ENCODE results near the gene TIPARP. TPM values are rescaled to one million over a fixed set of nuclear protein-coding genes. Genes with fewer than 3 reads are reported as not detected.
A peak's percentile ranks its signal among the peaks of the same experiment; 100 is the strongest.
"Not testable (repeated sequence)": the region's sequence is repeated elsewhere in the genome, so short reads cannot be mapped to it uniquely, and the experiment has no call there.

Gene TIPARP
- total and polyA plus RNA-seq, 12 donors: 13.8 to 74.6 (median 23.1) TPM

GRCh38 chr3:156711113-156711512 is 36.7 kb downstream of the TIPARP start:
- Histone ChIP-seq H3K27me3 (no peaks in the 10 kb centered on the region), H3K4me3 (no peak overlapping the region), H3K36me3 (peaks cover 0 to 59% (median 11%) of the 10 kb centered on the region in 9 donors), H3K27ac (no peak overlapping the region), H3K9me3 (no peaks in the 10 kb centered on the region), H3K4me1 (peaks cover 0 to 9% (median 0%) of the 10 kb centered on the region in 9 donors)
- intact Hi-C loops (cut with DNase I): no loop called here
- no peak for TF ChIP-seq CTCF (IDR thresholded peaks at IDR 0.05)
- DNase-seq: no peak
- no peak for ATAC-seq
- WGBS, 2 donors: 96 to 97% methylated on average over 1 of the region's 1 CpG

- H3K27ac ChIP-seq; intact Hi-C loops (cut with DNase I); H3K27me3 ChIP-seq; H3K4me1 ChIP-seq; DNase-seq; H3K9me3 ChIP-seq; H3K4me3 ChIP-seq: not testable (repeated sequence)
- ATAC-seq: peak in 1 of 8 donors; percentile 51
- H3K36me3 ChIP-seq: peaks cover 0 to 51% (median 11%) of the 10 kb centered on the region in 9 donors
- WGBS, 2 donors: 98 to 100% methylated on average over 4 of the region's 4 CpGs
Observed at GRCh38 chr3:156711944-156712343, 37.6 kb downstream of the TIPARP start.

DNA sequence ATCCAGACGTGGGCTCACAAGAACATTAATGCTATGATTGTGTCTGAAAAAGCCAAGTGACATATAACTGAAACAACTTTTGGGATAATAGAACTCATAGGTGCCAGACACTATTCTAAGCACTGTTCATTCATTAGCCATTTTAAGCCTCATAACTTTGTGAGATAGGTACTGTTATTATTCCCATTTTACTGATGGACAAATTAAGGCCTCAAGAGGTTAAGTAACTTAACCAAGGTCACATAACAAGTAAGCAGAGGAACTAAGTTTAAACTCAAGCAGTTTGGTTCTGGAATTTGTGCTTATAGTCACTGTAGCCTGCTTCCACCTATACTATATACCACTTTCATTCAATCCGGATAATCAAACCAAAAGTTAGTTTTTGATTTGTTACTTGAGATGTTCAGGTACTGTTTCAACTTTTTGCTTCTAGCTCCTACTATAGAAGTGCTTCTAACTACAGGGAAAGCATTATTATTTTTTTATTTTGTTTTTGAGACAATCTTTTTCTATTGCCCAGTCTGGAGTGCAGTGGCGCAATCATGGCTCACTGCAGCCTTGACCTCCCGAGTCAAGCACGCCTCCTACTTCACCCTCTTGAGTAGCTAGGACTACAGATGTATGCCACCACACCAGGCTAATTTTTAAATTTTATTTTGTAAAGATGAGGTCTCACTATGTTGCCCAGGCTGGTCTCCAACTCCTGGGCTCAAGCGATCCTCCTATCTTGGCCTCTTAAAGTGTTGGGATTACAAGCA is 41.9 kb downstream of the TIPARP start:
- intact Hi-C loops (cut with DNase I): no loop called here
- WGBS, 2 donors: 78 to 88% methylated on average over 6 of the region's 6 CpGs
- no peaks in the 10 kb centered on the region for H3K27me3 ChIP-seq
- H3K9me3 ChIP-seq: no peaks in the 10 kb centered on the region
- TF ChIP-seq CTCF (IDR thresholded peaks at IDR 0.05): no peak
- ATAC-seq: no peak
- no peaks in the 10 kb centered on the region for H3K4me1 ChIP-seq
- no peak for DNase-seq
- no peak overlapping the region for H3K4me3 ChIP-seq
- H3K36me3 ChIP-seq: peaks cover 0 to 10% (median 0%) of the 10 kb centered on the region in 9 donors
- no peak overlapping the region for H3K27ac ChIP-seq

- peaks cover 0 to 10% (median 0%) of the 10 kb centered on the region in 9 donors for H3K36me3 ChIP-seq
- TF ChIP-seq CTCF (IDR thresholded peaks at IDR 0.05): no peak
- DNase-seq: no peak
- H3K27me3 ChIP-seq: no peaks in the 10 kb centered on the region
- no peak overlapping the region for H3K4me3 ChIP-seq
- H3K27ac ChIP-seq: no peak overlapping the region
- 85 to 86% methylated on average over 3 of the region's 3 CpGs for WGBS, 2 donors
- no peaks in the 10 kb centered on the region for H3K9me3 ChIP-seq
- intact Hi-C loops (cut with DNase I): no loop called here
- ATAC-seq: no peak
- H3K4me1 ChIP-seq: peaks cover 0 to 16% (median 5%) of the 10 kb centered on the region in 9 donors
Observed at GRCh38 chr3:156718622-156719306, 44.4 kb downstream of the TIPARP start.

All from heart right ventricle (tissue), 16 donors.